Activated effector memory CD4-positive, alpha-beta T cell treated with Interleukin-2 at 50 U/mL for 16 hours (primary cell): Measurements from ENCODE around the gene PI16.

Experiments
- DNase-seq: peaks from one replicate; pipeline ENCODE4 v3.0.0-alpha.2; 2020

PI16 gene, protein sequence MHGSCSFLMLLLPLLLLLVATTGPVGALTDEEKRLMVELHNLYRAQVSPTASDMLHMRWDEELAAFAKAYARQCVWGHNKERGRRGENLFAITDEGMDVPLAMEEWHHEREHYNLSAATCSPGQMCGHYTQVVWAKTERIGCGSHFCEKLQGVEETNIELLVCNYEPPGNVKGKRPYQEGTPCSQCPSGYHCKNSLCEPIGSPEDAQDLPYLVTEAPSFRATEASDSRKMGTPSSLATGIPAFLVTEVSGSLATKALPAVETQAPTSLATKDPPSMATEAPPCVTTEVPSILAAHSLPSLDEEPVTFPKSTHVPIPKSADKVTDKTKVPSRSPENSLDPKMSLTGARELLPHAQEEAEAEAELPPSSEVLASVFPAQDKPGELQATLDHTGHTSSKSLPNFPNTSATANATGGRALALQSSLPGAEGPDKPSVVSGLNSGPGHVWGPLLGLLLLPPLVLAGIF

DNA sequence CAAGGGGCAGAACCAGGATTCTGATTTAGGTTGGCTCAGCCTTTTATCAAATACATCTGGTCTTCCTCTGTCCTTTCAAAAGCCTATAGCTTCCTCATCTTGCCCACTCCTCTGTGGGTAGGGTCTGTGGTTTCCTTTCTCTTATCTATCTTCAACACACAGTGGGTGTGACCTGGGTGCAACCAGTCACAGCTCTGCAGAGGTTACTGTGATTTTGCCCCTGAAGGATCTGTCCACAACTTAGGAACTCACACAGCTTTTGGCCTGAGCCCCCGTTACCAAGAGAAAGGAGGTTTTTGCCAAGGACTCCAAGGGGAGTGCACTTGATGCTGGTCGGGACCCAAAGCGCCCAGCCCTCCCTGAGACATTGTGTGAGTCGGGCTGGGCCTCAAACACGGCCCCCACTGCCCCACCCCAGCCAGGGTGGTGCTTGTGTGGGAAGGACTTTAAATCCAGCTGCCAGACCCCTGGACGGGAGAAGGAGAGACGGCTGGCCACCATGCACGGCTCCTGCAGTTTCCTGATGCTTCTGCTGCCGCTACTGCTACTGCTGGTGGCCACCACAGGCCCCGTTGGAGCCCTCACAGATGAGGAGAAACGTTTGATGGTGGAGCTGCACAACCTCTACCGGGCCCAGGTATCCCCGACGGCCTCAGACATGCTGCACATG lies at the start of gene PI16:
PI16 (plus strand) TSS at position 477 of the 670 bp plus-strand sequence; CDS start at position 500, 23 bp downstream.
- DNase-seq = no peak

DNA sequence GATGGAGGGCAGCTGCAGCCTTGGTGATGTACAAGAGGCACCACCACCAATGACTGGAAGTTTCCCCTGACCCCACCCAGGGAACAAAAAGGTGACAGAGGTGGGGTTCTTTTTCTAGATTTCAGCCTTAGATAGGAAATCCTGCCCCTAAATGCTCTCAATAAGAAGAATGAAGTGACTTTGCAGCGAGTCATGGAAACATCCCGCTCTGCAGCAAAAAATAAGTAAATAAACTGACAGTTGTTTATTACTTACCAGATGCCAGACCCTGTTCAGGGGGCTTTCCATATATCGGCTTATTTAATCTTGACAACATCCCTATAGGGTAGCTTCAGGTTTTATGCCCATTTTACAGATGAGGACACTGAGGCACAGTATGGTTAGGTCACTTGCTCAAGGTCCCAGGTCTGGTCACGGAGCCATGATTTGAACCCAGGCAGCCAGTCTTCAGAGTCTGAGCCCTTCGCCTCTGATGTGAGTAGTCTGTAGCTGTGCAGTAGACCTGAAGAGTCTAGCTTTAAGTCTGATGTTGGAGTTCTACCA lies 49.6 kb upstream of the PI16 start:
- no peak for DNase-seq

DNA sequence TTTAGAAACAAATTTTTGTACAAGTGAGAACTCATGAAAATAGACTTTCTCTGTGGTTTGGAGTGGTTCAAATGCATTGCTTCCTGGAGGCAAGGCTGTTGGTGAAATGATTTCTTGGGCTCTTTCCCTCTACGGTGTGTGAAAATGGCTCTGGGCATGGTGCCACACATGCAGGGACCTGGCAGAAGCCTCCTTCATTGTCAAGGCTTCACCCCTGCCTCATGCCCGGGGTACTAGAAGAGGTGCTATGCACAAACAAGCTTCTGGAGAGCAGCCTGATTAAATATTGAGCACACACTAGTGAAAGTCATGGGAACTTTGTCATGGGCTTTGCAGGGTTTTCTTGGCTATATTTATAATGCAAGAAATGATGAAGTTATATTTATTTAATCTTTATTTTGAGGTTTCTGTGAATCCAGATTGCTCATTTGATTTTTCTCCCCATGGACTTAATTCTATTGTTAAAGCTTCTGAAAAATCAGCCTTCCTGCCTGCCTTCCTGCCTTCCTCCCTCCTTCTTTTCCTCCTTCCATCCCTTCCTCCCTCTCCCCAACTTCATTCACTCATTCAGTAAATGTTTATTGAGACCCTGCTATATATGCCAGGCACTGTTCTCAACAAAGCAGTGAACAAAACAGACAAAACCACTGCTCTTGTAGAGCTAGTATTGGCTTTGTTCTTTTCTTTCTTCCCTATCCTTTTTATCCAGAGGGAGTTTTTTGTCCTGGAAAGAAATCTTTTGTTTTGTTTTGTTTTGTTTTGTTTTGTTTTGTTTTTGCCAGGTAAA lies 47.8 kb upstream of the PI16 start:
- no peak for DNase-seq

DNA sequence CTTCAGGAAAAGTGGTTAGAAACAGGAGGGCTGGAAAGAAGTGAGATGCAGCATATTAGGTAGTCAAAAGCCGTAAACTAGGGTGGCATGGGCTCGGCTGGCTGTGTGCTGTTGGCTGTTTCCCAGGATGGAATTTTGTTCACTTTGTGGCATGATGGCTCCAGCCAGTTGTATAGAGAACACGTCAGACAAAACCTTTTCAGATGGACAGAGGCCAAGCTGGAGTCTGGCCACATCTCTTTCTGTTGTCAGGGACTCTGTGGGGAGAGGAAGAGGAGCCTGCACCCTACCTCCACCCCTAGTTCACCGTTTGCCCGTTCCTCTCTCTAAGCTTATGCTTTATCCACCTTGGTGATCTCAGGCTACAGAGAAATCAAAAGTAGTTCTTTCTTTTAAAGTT lies 46.8 kb upstream of the PI16 start:
- DNase-seq = no peak

DNA sequence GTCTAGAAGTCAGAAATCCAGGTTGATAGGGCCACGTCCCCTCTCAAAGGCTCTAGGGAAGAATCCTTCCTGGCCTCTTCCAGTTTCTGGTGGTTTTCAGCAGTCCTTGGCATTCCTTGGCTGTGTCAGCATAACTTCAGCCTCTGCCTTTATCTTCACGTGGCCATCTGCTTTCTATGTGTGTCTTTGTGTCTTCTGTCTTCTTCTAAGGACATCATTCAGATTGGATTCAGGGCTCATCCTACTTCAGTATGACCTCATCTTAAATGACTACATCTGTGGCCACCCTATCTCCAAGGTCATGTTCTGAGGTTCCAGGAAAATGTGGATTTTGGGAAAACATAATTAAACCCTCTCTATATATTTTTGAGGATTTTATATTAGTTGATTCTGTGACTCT lies 45.8 kb upstream of the PI16 start:
- no peak for DNase-seq

DNA sequence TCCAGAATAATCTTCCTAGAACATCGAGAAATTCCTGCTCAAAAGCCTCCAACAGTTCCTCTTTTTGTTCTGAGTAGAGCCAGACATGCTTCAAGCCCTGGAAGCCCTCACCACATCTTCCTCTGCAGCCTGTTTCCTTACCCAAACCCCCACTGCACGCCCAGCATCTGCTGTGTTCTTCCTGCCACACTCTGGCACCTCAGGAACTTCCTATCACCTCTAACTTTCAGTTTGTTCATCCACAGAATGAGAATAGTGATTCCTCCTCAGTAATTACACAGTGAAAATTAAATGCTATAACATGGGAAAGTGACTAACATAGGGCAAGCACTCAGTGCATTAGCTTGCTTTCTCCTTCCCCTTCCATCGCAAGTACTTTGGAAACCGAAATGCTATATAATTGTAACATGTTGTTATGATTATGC lies 42.5 kb upstream of the PI16 start:
- peak; percentile 15 for DNase-seq

DNA sequence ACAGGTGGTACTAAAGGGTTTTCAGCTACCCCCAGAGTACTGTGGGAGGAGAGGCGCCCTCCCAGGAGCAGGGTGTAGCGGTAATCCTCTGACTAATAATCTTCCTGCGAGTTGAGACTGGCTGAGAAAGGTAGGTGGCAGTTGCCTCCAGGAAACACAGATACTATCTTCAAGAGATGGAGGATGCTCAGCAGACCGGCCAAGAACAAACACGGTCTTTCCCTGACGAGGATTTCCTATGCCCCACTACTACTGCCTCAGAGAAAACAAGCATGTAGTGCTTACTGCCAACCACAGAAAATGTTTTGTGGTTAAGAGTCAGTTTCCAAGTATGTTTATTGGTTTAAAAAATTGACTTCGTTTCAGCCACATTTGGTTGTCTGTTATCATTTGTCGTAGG lies 42.0 kb upstream of the PI16 start:
- DNase-seq = peak; percentile 54

DNA sequence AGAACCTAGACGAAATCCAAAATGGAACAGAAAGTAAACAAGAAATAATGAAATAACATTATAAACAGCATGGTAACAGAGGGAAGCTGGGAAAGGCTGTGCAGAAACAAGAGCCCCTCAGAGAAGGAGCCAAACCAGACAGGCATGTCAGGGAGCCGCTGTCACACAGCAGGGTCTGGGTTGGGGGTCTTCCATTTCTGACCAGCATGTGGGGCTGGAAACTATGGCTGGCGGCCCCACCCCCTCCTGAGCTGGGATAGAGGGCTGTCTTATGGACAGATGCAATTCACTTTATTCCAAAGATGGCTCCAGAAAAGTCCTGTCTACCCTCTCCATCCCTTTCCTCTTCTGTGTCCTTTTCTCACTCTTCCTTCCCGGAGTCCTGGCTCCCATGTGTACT lies 41.5 kb upstream of the PI16 start:
- no peak for DNase-seq

DNA sequence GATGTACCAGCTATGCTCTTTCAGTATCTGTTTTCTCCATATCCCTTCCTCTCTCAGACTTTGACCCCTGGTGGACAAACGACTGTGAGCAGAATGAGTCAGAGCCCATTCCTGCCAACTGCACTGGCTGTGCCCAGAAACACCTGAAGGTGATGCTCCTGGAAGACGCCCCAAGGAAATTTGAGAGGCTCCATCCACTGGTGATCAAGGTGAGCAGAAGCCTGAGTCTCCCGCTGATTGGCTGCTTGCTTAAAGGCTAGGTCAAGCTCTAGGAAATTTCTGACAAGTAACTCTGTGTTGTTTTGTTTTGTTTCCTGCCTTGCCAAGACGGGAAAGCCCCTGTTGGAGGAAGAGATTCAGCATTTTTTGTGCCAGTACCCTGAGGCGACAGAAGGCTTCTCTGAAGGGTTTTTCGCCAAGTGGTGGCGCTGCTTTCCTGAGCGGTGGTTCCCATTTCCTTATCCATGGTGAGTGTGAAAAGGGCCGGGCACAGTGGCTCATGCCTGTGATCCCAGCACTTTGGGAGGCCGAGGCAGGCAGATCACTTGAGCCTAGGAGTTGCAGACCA lies 40.2 kb upstream of the PI16 start:
- peak; percentile 22 for DNase-seq

DNA sequence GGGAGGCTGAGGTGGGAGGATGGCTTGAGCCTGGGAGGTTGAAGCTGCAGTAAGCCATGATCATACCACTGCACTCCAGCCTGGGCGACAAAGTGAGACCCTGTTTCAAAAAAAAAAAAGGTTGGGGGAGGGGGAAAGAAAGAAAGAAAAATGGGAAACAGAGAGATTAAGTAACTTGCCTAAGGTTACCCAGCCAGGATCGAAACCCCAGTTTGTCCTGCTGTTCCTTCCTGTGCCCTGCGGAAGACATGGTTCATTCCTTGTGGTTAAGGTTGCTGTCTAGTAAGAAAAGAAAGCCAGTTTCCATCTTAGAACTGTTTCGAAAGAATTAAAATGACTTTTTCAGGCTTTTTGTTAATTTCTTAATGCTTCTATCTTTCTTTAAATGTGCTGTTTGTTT lies 38.9 kb upstream of the PI16 start:
- no peak for DNase-seq

DNA sequence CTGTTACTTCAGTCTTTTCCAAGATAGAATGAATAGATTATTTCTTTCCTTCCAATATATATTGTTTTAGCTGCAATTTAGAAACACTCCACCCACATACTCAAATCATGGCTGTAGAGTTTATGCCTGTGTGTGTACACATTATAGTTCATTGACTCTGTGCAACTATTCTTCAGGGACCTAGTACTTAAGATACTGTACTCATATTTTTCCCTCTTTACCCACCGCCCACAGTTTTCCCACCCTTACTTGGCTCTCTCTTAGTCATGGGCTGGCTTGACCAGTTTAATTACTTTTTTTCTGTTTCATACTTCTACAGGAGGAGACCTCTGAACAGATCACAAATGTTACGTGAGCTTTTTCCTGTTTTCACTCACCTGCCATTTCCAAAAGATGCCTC lies 38.4 kb upstream of the PI16 start:
- DNase-seq = no peak

DNA sequence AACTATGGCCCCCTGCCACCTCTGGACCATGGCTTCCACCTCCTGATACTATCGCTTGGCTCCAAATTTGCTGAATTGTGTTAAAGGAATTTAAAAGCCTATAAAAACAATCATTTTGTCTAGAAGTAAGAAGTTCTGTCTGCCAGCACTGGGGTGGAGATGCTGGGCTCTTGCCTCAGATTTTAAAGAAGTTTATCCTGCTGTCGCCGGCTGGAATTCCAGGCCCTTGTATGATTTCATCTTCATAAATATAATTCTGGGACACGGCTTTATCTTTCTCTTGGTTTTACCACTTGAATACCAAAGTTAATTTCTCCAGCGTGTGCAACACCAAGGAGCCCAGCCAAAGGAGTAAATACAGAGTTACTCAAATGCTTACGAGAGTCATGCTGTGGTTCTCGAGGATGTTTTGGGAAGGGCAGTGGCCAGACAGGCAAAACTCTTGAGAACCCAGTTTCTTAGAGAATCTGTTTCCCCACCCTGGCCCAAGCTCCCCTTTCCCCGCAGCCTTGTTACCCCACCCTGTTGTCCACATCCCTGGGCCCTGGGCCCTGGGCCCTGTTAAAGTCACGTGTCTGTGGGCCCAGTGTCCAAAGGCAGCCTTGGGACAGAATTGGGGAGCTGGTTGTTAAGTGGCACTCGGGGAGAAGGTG lies 36.9 kb upstream of the PI16 start:
- DNase-seq = no peak

DNA sequence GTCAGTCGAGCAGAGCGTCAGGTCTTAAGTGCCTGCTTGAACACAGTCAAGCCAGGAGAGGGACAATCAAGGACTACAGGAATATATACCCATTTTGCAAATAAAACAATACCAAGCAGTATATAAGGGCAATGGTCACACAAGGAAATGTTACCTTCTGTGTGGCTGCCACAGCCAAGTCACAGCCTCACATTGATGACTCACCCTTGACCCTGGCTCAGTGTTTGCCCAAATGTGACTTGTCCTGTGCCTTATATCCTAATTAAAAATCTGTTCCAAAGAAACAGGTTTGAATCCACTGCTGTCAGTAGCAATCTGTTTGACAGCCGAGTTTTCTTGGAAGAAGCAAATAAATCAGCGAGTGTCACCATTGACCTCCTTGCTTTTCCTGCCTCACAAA lies 34.5 kb upstream of the PI16 start:
- no peak for DNase-seq

DNA sequence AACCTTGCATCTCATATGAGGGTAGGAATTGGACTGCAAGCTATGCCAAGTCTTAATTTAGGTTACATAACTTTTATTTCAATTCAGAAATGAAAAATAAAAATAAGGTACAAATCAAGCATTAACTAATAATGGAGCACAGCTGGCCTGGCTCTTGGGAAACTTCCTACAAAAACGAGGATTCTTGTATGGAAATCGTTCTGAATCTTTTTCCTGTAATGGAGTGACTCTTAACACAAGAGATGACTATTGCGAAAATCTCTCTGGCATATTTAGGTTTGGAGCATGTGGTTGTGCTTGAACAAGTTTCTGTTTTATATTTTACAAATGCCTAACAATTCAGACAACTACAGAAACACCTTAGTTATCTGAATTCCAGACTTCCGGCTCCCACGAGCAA lies 34.0 kb upstream of the PI16 start:
- DNase-seq = no peak

DNA sequence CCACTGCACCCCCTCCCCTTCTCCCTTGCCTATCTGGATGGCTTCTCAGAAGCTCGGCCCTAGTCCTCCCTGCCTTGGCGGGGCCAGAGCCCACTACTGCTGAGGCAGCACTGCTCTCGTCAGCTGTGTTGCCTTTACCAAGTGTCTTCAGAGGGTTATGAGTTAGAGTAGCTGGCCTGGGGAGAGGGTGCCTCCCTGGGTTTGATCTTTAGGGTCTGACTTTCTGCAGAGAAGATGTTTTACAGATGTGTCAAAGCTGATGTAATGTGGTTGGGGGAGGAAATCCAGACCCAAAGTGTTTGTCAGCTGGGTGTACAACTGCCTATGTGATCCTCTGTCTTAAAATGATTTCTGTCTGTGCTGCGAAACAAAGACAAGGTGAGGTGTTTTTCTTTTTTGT lies 30.4 kb upstream of the PI16 start:
- DNase-seq = no peak

DNA sequence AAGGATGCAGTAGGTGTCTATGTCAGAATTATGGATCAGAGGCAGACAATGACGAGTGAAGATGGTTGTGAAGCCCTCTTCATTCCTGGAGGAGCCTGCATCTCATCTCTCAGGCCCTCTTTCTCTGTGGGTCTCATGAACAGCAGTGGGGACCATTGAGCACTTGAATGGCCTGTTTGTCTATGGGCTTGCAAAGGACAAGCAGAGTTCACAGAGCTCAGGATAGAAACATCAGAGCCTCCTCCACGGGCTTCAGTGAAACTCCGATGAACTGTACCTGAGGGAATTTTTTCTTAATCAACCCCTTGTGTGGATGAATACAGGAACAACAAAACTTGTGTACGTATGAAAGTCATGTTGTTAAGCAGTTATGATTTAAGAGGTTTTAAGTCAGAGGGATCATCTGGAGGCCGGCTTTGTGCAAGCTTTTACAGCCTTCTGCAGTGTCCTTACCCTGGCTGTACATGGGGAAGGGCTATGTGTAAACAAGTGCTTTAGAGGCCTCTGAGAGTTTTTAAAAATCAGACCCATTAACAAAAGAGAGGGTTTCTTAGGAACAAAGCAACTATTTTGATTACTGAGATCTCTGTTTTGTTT lies 29.7 kb upstream of the PI16 start:
- no peak for DNase-seq

DNA sequence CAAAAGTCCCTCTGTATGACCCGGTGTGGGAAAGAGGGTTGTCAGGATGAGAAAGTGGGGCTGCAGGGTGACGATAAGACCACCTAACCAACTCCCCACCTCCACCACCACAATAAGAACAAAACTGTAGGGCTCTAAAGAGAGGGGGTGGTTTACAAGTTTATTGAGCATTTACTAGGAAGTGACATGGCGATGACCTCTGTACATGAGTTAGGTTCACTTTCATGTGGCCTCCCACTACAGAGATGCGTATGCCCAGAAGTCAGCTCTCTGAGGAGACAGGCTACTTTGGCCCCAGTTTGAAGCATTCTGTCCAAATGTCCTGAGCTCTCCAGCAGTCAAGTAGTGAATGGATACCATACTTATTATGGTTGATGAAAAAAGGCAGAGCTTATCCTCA lies 28.7 kb upstream of the PI16 start:
- DNase-seq = no peak

DNA sequence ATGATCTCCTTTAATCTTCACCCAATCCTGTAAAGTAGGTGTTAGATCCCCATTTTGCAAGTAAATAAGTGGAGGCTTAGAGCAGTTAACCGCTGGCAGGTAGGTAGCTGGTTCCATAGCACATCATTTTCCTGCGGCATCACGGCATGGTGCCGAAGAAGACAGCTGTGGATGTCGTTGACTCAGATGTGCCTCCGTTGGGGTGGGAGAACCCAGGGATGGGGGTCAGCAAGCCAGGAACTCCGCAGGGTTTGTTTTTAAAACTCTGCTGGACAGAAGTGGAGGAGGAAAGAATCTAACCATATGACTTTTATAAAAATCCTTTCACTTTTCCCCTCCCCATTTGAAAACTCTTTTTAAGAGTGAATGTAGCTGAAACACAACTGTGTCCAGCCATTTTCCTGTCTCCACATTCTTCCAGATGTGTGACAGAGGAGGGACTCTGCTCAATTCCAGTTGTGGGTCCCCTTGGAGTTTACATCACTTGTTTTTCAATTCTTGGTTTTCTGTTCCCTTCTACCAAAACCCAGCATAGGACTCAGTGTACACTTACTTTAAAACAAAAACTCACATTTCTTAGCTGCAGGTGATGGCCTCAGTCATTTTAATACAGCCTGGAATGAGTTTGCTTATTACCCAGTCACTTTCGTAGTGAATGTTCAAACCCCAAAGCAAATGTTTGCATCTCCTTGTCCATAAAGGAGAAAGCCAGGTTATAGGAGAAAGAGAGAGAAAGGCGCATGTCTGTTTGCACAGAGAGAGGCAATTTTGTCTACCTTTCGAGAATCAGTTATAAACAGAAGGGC lies 27.6 kb upstream of the PI16 start:
- no peak for DNase-seq

DNA sequence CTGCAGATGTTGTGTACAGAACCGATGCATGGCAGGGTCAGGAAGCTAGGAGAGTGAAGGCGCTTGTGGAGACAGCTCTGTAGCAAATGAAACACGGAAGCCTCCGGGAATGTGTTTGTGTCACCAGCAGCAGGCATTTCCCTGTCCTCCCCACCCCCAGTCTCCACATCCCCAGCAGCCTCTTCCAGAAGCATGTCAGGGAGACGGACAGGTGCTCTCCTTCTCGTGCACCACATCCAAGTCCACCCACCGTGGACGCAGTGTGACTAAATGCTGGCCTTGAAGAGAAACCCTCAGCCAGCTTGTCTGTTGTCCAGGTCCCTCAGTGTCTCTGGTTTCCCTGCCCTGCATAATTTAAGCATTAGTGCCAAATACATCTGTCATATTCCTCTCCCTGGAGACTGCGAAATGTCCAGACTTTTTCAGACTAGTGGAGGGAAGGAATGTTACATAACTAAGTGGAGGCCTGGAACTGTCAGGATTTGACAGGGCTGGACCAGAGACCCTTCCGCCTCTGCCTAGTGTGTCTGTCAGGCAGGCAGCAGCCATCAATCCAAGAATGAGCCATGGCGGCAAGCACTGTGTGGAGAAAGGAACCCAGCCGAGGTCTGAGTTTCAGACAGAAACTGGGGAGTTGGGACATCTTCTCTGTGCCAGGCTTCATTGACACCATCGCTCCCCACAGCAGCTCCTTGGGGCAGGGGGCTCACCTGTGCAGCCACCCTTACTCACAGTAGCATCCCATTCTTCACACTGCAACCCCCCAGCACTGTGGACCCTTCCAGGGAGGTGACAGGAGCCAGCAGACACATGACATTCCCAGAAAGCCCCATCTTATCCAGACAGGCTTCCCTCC lies 26.6 kb upstream of the PI16 start:
- DNase-seq = no peak

DNA sequence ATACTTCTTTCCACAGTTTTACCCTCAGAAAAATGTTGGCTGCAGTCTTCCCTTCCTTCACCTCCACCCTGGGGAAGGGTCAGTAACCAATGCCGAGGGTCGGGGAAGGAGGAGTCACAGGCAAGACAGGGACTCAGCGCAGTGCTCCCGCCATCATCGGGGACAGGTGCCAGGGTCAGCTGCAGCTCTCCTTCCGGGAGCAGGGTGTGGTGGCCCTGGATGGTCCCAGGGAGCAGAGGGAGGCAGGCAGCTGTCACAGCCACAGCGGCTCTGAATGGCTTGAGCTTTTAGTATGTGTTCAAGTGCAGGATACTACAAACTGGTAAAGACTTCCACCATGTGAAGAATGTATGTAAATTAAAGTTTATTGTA lies 26.0 kb upstream of the PI16 start:
- no peak for DNase-seq
